Measurements from ENCODE around the gene TNS1. TPM values are rescaled to one million over a fixed set of nuclear protein-coding genes. Genes with fewer than 3 reads are reported as not detected.

Gene TNS1
- total RNA-seq, 1 experiment from 2014 or later = 3.4 TPM

GRCh38 chr2:217910875-217911212, 92.0 kb downstream of the TNS1 start:
- no peak overlapping the region for H3K4me3 Mint-ChIP-seq
- DNase-seq = no peak

More at GRCh38 chr2:217910875-217911212, 92.0 kb downstream of the TNS1 start:
- Histone ChIP-seq H2BK20ac (ENCODE audit: low read depth, low read length, poor library complexity, severe bottlenecking) (no peak overlapping the region), H3K27me3 (ENCODE audit: insufficient read depth, low read length) (no peaks in the 10 kb centered on the region), H3K9ac (ENCODE audit: extremely low read depth, insufficient read length, low read length) (no peak overlapping the region), H3K79me2 (ENCODE audit: insufficient read depth, low read length) (no peaks in the 10 kb centered on the region), H4K91ac (ENCODE audit: insufficient read length, low read depth, low read length) (no peak overlapping the region), H3K23me2 (ENCODE audit: insufficient read length, low read depth, low read length, poor library complexity, severe bottlenecking) (no peaks in the 10 kb centered on the region), H3K79me1 (ENCODE audit: insufficient read depth, low read depth, low read length, poor library complexity, severe bottlenecking) (no peaks in the 10 kb centered on the region), H3K56ac (ENCODE audit: insufficient read length, low read depth, low read length) (no peak overlapping the region), H4K20me1 (ENCODE audit: control insufficient read depth, insufficient read depth, insufficient read length) (no peaks in the 10 kb centered on the region), H3K27ac (ENCODE audit: insufficient read length, low read depth, low read length) (no peak overlapping the region), H2BK5ac (ENCODE audit: insufficient read length, low read length) (no peak overlapping the region), H3K4me2 (ENCODE audit: insufficient read depth, insufficient read length, low read length) (no peak overlapping the region), H3K23ac (ENCODE audit: insufficient read length, low read depth, low read length) (no peak overlapping the region), H2AK5ac (ENCODE audit: insufficient read length, low read length) (no peak overlapping the region), H4K5ac (ENCODE audit: insufficient read length, low read depth, low read length) (no peak overlapping the region), H4K8ac (replicated peaks; ENCODE audit: insufficient read length, low read depth, low read length) (no peak overlapping the region), H2BK12ac (ENCODE audit: insufficient read length, low read depth, low read length) (no peak overlapping the region), H3K14ac (ENCODE audit: insufficient read depth, low read length) (no peak overlapping the region), H3K9me3 (ENCODE audit: control insufficient read depth, low read depth, low read length) (no peaks in the 10 kb centered on the region), H3K18ac (ENCODE audit: insufficient read length, low read depth, low read length) (no peak overlapping the region), H3T11ph (ENCODE audit: low read length) (no peak overlapping the region), H2AFZ (ENCODE audit: low read length) (no peak overlapping the region), H2BK120ac (ENCODE audit: low read depth, low read length, poor library complexity, severe bottlenecking) (no peak overlapping the region), H2BK15ac (ENCODE audit: low read depth, low read length) (no peak overlapping the region), H3K4me1 (ENCODE audit: insufficient read depth, low read length) (peaks cover 2% of the 10 kb centered on the region; the same call in 1 of the 2 replicates), H3K4ac (ENCODE audit: low read depth, low read length) (no peak overlapping the region)
- H3K36me3 Mint-ChIP-seq (ENCODE audit: insufficient read depth in 1 of 3, low read depth in 3 of 3) = no peaks in the 10 kb centered on the region
- H3K27me3 Mint-ChIP-seq (ENCODE audit: low read depth) = peaks cover 7% of the 10 kb centered on the region
- TF ChIP-seq CTCF (conservative IDR thresholded peaks at IDR 0.05) = no peak
- no peak overlapping the region for H3K27ac Mint-ChIP-seq
- H3K9me3 Mint-ChIP-seq = no peaks in the 10 kb centered on the region
- H3K4me1 Mint-ChIP-seq = peaks cover 19 to 46% of the 10 kb centered on the region in 2 experiments
